K562 (cell line): ENCODE measurements around the gene PEPD.

Experiments
- EGR1 ChIP-seq: fragments of 450-650 bp; conservative IDR thresholded peaks from 2 replicates; pipeline ENCODE4 v1.6.1; 2017; ENCODE audit warnings: mild to moderate bottlenecking
- HEY1 ChIP-seq: fragments of 250-450 bp; sonication (Bioruptor Pico); IDR thresholded peaks from 2 replicates; pipeline ENCODE4 v1.5.0; 2020; ENCODE audit warnings: mild to moderate bottlenecking, moderate library complexity, borderline replicate concordance
- PRDM10 ChIP-seq: fragments of 450-650 bp; IDR thresholded peaks from 2 replicates; pipeline ENCODE4 v1.6.1; 2018; ENCODE audit not compliant: partially characterized antibody
- UBTF ChIP-seq, 2 experiments: IDR thresholded peaks; 2 replicates each; pipeline ENCODE4 v1.6.1; 2012; ENCODE audit warnings: improper control_type of control experiment in 2 of 2, low read depth in 2 of 2, low read length in 2 of 2, borderline replicate concordance in 1 of 2
- USF1 ChIP-seq: sonication (generic); formaldehyde crosslinking; IDR thresholded peaks from 2 replicates; pipeline ENCODE4 v1.9.0; 2022; ENCODE audit warnings: mild to moderate bottlenecking, missing genetic modification reagents
- ZNF121 ChIP-seq: sonication (generic); formaldehyde crosslinking; conservative IDR thresholded peaks from 2 replicates; pipeline ENCODE4 v1.8.0; 2022; ENCODE audit warnings: missing genetic modification reagents
- ZNF239 ChIP-seq: fragments of 250-450 bp; sonication (Bioruptor Pico); IDR thresholded peaks from 2 replicates; pipeline ENCODE4 v1.4.0; 2020; ENCODE audit warnings: mild to moderate bottlenecking
- ZNF274 ChIP-seq: IDR thresholded peaks from 2 replicates; pipeline ENCODE4 v1.6.1; 2011; ENCODE audit warnings: low read depth, mild to moderate bottlenecking, low read length, moderate library complexity, borderline replicate concordance

GRCh38 chr19:33343859-33344572 lies 177.6 kb downstream of the PEPD start:
- TF ChIP-seq ZNF121 (no peak), USF1 (CRISPR knock-in tag) (no peak), ZNF239 (CRISPR knock-in tag) (no peak), UBTF (IDR thresholded peaks at IDR 0.05; ENCODE audit: borderline replicate concordance in 1 of 2, low read depth in 2 of 2, low read length in 2 of 2) (no peak), EGR1 (no peak), PRDM10 (no peak), HEY1 (CRISPR knock-in tag) (no peak), ZNF274 (no peak)
